Brain microvascular endothelial cell (primary cell): Measurements from ENCODE around the gene TMEM207.

Source experiments
- DNase-seq: peaks from one replicate; pipeline ENCODE4 v3.0.0-alpha.2; 2020
- H3K27ac ChIP-seq: fragments of 250-450 bp; sonication (Bioruptor Pico); 2 replicates; pipeline ENCODE4 v1.5.1; 2020; ENCODE audit warnings: mild to moderate bottlenecking, moderate library complexity
- H3K27me3 ChIP-seq: fragments of 250-450 bp; sonication (Bioruptor Pico); replicated peaks from 2 replicates; pipeline ENCODE4 v1.5.1; 2020; ENCODE audit warnings: mild to moderate bottlenecking
- H3K36me3 ChIP-seq: fragments of 250-450 bp; sonication (Bioruptor Pico); replicated peaks from 2 replicates; pipeline ENCODE4 v1.5.1; 2020; ENCODE audit warnings: mild to moderate bottlenecking
- H3K4me3 ChIP-seq: 2 replicates; pipeline ENCODE4 v1.5.1; 2011; ENCODE audit warnings: low read depth, mild to moderate bottlenecking, control low read depth, low read length, moderate library complexity
- CTCF ChIP-seq: IDR thresholded peaks from 2 replicates; pipeline ENCODE4 v1.5.1; 2011; ENCODE audit warnings: low read depth, mild to moderate bottlenecking, moderate library complexity, low read length, control low read depth, inconsistent platforms; ENCODE audit errors: missing control alignments
- in situ Hi-C: cut with HindIII; loops from 2 replicates; pipeline ENCODE4 v1.10.0; 2017; ENCODE audit warnings: low sequenced_read_pairs, low pct_ligation_motif_present

TMEM207 gene

DNA sequence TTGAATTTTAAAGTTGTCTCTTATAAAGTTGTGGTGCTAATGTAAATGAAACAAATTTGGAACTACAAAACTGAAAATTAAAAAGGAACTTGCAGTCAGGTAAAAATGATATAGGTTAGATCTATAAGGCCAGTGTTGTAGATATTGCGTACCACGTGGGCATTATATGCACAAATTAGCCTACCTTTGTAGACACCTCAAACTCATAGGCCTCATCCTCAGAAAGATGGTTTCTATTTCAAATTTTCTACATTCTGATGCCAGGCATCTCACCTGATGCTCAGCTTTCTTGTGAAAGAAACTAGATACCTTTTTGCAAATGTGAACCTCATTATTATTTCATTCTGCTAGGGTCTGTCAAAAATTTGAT, 25.6 kb downstream of the TMEM207 start:
- no peaks in the 10 kb centered on the region for H3K36me3 ChIP-seq
- no peak overlapping the region for H3K4me3 ChIP-seq
- in situ Hi-C loops = no loop called here
- no peaks in the 10 kb centered on the region for H3K27me3 ChIP-seq
- no peak for DNase-seq
- no peak for TF ChIP-seq CTCF
- no peak overlapping the region for H3K27ac ChIP-seq

GRCh38 chr3:190414297-190414696, 35.4 kb downstream of the TMEM207 start:
- no peaks in the 10 kb centered on the region for H3K36me3 ChIP-seq
- no peak overlapping the region for H3K27ac ChIP-seq
- H3K4me3 ChIP-seq = no peak overlapping the region
- in situ Hi-C loops = no loop called here
- no peaks in the 10 kb centered on the region for H3K27me3 ChIP-seq
- TF ChIP-seq CTCF = no peak
- no peak for DNase-seq

GRCh38 chr3:190404715-190405114, 45.0 kb downstream of the TMEM207 start:
- no peak for TF ChIP-seq CTCF
- H3K27ac ChIP-seq = no peak overlapping the region

GRCh38 chr3:190401963-190402362, 47.7 kb downstream of the TMEM207 start:
- DNase-seq = no peak
- no peaks in the 10 kb centered on the region for H3K27me3 ChIP-seq
- H3K36me3 ChIP-seq = no peaks in the 10 kb centered on the region
- no peak for TF ChIP-seq CTCF
- H3K27ac ChIP-seq = no peak overlapping the region
- H3K4me3 ChIP-seq = no peak overlapping the region
- in situ Hi-C loops = no loop called here

More at GRCh38 chr3:190404715-190405114, 45.0 kb downstream of the TMEM207 start:
- Histone ChIP-seq H3K27me3 (no peaks in the 10 kb centered on the region), H3K36me3 (no peaks in the 10 kb centered on the region), H3K4me3 (no peak overlapping the region)
- DNase-seq = no peak
- in situ Hi-C loops = no loop called here

GRCh38 chr3:190399677-190400076, 50.0 kb downstream of the TMEM207 start:
- Histone ChIP-seq H3K27me3 (no peaks in the 10 kb centered on the region), H3K4me3 (no peak overlapping the region), H3K36me3 (no peaks in the 10 kb centered on the region), H3K27ac (no peak overlapping the region)
- no peak for DNase-seq
- no peak for TF ChIP-seq CTCF
- in situ Hi-C loops = no loop called here

DNA sequence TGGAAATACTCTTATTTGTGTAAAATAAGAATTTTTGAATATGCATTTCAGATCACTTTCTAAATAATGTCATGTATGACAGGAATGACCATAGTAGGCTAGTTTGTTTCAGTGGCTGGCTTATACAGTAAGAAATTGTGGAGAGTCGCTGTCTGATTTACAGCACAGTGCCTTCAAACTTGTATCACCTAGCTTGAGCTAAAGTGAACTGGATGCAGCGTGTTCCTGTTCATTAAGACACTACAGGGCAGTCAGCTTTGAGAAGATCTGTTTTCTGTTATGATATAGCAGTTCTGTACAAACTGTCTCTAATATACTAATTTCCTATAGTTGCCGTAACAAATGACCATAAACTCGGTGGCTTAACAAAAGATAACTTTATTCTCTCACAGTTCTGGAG, 51.8 kb downstream of the TMEM207 start:
- no peak for DNase-seq
- H3K27me3 ChIP-seq = no peaks in the 10 kb centered on the region
- TF ChIP-seq CTCF = no peak

More for the DNA sequence above, 51.8 kb downstream of the TMEM207 start:
- no peaks in the 10 kb centered on the region for H3K36me3 ChIP-seq
- no peak overlapping the region for H3K27ac ChIP-seq
- no peak overlapping the region for H3K4me3 ChIP-seq
- in situ Hi-C loops = no loop called here
